Suprapubic skin (tissue), 4 donors: ENCODE results near the gene HOXC9.

Experiments used
- POLR2A ChIP-seq, 2 donors: fragments of 450-650 bp; IDR thresholded peaks; one replicate each; pipeline ENCODE4 v1.6.1; 2017; ENCODE audit warnings: antibody characterized with exemption in 2 of 2, mild to moderate bottlenecking in 2 of 2, moderate library complexity in 2 of 2
- POLR2AphosphoS5 ChIP-seq, 3 donors: sonication (generic); formaldehyde crosslinking; IDR thresholded peaks; one replicate each; pipeline ENCODE4 v1.6.1; 2017; ENCODE audit warnings: antibody characterized with exemption in 3 of 3

GRCh38 chr12:54042970-54043853 lies 43.3 kb downstream of the HOXC9 start:
- TF ChIP-seq POLR2AphosphoS5 (IDR thresholded peaks at IDR 0.05): no peak
- TF ChIP-seq POLR2A (IDR thresholded peaks at IDR 0.05): no peak
